ENCODE measurements around the gene RFXANK. TPM values are rescaled to one million over a fixed set of nuclear protein-coding genes. Genes with fewer than 3 reads are reported as not detected.

Gene RFXANK
- total RNA-seq, 1 donor from 2014 or later, result 31.2 TPM

DNA sequence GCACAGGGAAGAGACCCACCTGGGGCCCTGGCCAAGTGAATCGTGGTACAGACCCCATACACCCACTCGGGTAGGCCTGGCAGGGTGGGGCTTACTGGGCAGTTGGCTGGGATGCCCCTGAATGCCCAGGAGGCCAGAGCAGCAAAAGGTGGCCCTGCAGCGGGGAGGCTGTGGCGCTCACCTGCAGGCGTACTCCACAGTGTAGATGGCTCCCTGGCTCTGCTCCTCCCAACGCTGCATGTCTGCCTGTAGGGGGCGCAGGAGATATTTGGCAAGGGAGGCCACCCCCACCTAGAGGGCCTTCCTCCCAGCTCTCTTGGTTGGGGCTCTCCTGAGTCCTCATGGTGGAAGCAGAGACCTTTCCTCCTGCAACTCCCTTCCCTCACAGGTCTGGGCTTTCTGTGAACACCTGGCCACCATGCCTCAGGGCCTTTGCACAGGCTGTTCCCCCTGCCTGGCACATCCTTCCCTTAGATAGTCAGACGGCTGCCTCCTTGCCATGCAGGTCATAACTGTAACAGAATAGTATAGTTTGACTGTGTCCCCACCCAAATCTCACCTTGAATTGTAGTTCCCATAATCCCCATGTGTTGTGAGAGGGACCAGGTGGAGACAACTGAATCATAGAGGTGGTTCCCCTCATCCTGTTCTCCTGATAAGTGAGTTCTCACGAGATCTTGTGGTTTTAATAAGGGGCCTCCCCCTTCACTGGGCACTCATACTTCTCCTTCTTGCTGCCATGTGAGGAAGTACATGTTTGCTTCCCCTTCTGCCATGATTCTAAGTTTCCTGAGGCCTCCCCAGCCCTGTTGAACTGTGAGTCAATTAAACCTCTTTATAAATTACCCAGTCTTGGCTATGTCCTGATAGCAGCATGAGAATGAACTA lies 6.0 kb upstream of the RFXANK start:
- no peaks in the 10 kb centered on the region for H3K9me3 ChIP-seq (ENCODE audit: low read depth)
- TF ChIP-seq EZH2phosphoT487 (IDR thresholded peaks at IDR 0.05), result no peak
- TF ChIP-seq, protein P1, sequence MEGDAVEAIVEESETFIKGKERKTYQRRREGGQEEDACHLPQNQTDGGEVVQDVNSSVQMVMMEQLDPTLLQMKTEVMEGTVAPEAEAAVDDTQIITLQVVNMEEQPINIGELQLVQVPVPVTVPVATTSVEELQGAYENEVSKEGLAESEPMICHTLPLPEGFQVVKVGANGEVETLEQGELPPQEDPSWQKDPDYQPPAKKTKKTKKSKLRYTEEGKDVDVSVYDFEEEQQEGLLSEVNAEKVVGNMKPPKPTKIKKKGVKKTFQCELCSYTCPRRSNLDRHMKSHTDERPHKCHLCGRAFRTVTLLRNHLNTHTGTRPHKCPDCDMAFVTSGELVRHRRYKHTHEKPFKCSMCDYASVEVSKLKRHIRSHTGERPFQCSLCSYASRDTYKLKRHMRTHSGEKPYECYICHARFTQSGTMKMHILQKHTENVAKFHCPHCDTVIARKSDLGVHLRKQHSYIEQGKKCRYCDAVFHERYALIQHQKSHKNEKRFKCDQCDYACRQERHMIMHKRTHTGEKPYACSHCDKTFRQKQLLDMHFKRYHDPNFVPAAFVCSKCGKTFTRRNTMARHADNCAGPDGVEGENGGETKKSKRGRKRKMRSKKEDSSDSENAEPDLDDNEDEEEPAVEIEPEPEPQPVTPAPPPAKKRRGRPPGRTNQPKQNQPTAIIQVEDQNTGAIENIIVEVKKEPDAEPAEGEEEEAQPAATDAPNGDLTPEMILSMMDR (IDR thresholded peaks at IDR 0.05), result peak; percentile 77
- no peaks in the 10 kb centered on the region for H3K36me3 ChIP-seq
- no peak overlapping the region for H3K27ac ChIP-seq
- H3K36me3 Mint-ChIP-seq, result peaks cover 7% of the 10 kb centered on the region
- H3K4me3 Mint-ChIP-seq, result no peak overlapping the region
- H3K27me3 Mint-ChIP-seq (ENCODE audit: insufficient read depth, low read depth), result peaks cover 8% of the 10 kb centered on the region
- peaks cover 3% of the 10 kb centered on the region for H4K20me1 ChIP-seq (ENCODE audit: low read depth)
- H3K4me2 ChIP-seq, result no peak overlapping the region
- H3K9ac ChIP-seq, result no peak overlapping the region
- H3F3A ChIP-seq (ENCODE audit: low read depth), result peaks cover 10% of the 10 kb centered on the region
- H3K27ac Mint-ChIP-seq, result no peak overlapping the region
- H2AFZ ChIP-seq (replicated peaks), result no peak overlapping the region
- peaks cover 6% of the 10 kb centered on the region for H3K4me1 ChIP-seq
- H3K4me3 ChIP-seq, result no peak overlapping the region
- H3K9me3 Mint-ChIP-seq, result no peaks in the 10 kb centered on the region
- peak; percentile 81 for DNase-seq (ENCODE audit: low spot score)
- no peaks in the 10 kb centered on the region for H3K4me1 Mint-ChIP-seq
- H3K27me3 ChIP-seq, result no peaks in the 10 kb centered on the region
- H3K79me2 ChIP-seq (ENCODE audit: low read depth), result peaks cover 16% of the 10 kb centered on the region

DNA sequence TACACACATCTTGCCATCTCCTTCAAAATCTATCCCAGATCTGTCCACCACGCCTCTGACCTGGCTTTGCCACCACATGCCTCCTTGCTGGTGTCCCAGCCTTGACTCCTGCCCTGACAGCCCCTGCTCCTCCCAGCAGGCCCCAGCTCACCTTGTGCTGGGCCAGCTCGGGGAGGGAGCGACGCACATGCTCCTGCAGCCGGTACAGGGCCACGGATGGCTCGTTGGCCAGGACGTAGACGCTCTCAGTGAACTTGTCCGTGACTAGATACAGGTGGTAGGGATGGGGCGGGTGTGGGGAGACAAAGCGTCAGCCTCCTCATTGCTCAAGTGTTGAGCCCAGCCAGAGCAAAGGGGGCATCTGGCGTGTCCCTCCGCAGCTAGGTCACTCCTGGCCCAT lies 5.3 kb upstream of the RFXANK start:
- Mint-ChIP-seq H3K9me3 (no peaks in the 10 kb centered on the region), H3K4me3 (no peak overlapping the region), H3K4me1 (no peaks in the 10 kb centered on the region), H3K27ac (peak overlapping the region; percentile 76), H3K36me3 (peaks cover 7% of the 10 kb centered on the region), H3K27me3 (ENCODE audit: insufficient read depth, low read depth) (peaks cover 8% of the 10 kb centered on the region)
- H3K4me3 ChIP-seq, result no peak overlapping the region
- TF ChIP-seq EZH2 (IDR thresholded peaks at IDR 0.05) (no peak), EZH2phosphoT487 (IDR thresholded peaks at IDR 0.05) (no peak)
- TF ChIP-seq, protein P1 (IDR thresholded peaks at IDR 0.05), result no peak
- H3K27me3 ChIP-seq, result no peaks in the 10 kb centered on the region
- no peaks in the 10 kb centered on the region for H3K9me3 ChIP-seq (ENCODE audit: low read depth)
- H3K4me1 ChIP-seq, result peaks cover 8% of the 10 kb centered on the region
- no peak overlapping the region for H2AFZ ChIP-seq (replicated peaks)
- H3K79me2 ChIP-seq (ENCODE audit: low read depth), result peaks cover 23% of the 10 kb centered on the region
- no peaks in the 10 kb centered on the region for H3K36me3 ChIP-seq
- peaks cover 9% of the 10 kb centered on the region for H4K20me1 ChIP-seq (ENCODE audit: low read depth)
- H3F3A ChIP-seq (ENCODE audit: low read depth), result peaks cover 14% of the 10 kb centered on the region
- no peak overlapping the region for H3K9ac ChIP-seq
- H3K27ac ChIP-seq, result no peak overlapping the region
- no peak for DNase-seq (ENCODE audit: low spot score)
- H3K4me2 ChIP-seq, result no peak overlapping the region

DNA sequence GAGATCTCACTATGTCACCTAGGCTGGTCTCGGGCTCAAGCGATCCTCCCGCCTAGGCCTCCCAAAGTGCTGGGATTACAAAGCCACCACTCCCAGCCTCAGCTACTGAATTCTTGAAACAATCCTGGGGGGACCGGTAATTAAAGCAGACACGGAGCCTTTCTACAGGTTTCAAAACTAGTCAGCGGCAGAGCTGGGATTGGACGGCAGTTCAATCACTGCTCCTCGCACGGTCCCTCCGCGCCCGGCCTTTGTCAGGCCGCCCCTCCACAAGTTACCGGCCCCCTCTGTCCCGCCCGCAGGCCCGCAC lies 335 bp upstream of the RFXANK start:
- Histone ChIP-seq H3K27me3 (no peaks in the 10 kb centered on the region), H3K27ac (peak overlapping the region; percentile 95), H2AFZ (replicated peaks) (peak overlapping the region; percentile 97), H3K9me3 (ENCODE audit: low read depth) (no peaks in the 10 kb centered on the region), H3K9ac (peak overlapping the region; percentile 84), H3K4me1 (peaks cover 8% of the 10 kb centered on the region), H3K79me2 (ENCODE audit: low read depth) (peaks cover 35% of the 10 kb centered on the region), H3K36me3 (no peaks in the 10 kb centered on the region), H4K20me1 (ENCODE audit: low read depth) (peaks cover 10% of the 10 kb centered on the region), H3K4me3 (peak overlapping the region; percentile 83), H3K4me2 (peak overlapping the region; percentile 86), H3F3A (ENCODE audit: low read depth) (peaks cover 26% of the 10 kb centered on the region)
- H3K27me3 Mint-ChIP-seq (ENCODE audit: insufficient read depth, low read depth), result peaks cover 5% of the 10 kb centered on the region
- H3K4me1 Mint-ChIP-seq, result peaks cover 9% of the 10 kb centered on the region
- H3K4me3 Mint-ChIP-seq, result peak overlapping the region; percentile 95
- H3K36me3 Mint-ChIP-seq, result peaks cover 2% of the 10 kb centered on the region
- no peak for DNase-seq (ENCODE audit: low spot score)
- peak overlapping the region; percentile 99 for H3K27ac Mint-ChIP-seq
- H3K9me3 Mint-ChIP-seq, result no peaks in the 10 kb centered on the region
- TF ChIP-seq EZH2phosphoT487 (IDR thresholded peaks at IDR 0.05) (no peak), EZH2 (IDR thresholded peaks at IDR 0.05) (no peak)
- TF ChIP-seq, protein P1 (IDR thresholded peaks at IDR 0.05), result no peak

Measured in neural progenitor cell (in vitro differentiated cells).